Gastroesophageal sphincter (tissue), 4 donors: ENCODE results near the gene ZNF526. TPM values are rescaled to one million over a fixed set of nuclear protein-coding genes. Genes with fewer than 3 reads are reported as not detected.
A peak's percentile ranks its signal among the peaks of the same experiment; 100 is the strongest.

Source experiments
- ATAC-seq: fragments of 150-250 bp; one replicate; pipeline ENCODE4 v1.9.1; 2016; ENCODE audit warnings: mild to moderate bottlenecking, moderate library complexity
- H3K27ac ChIP-seq, 4 donors: fragments of 200-600 bp; sonication (generic) in 3 of 4; 1 replicate in 3 of 4; 2 replicates in 1 of 4; pipeline ENCODE4 v1.5.1; 2016 to 2019
- H3K27me3 ChIP-seq: fragments of 200-600 bp; sonication (generic); one replicate; pipeline ENCODE4 v1.5.1; 2019
- H3K36me3 ChIP-seq, 2 donors: fragments of 200-600 bp; sonication (generic); one replicate each; pipeline ENCODE4 v1.5.1; 2019; ENCODE audit warnings: control low read depth in 1 of 2
- H3K4me1 ChIP-seq, 3 donors: fragments of 200-600 bp; sonication (generic); 1 replicate in 2 of 3; 2 replicates in 1 of 3; pipeline ENCODE4 v1.5.1; 2016 to 2019; ENCODE audit warnings: control low read depth in 2 of 3
- H3K4me3 ChIP-seq, 2 donors: fragments of 200-600 bp; sonication (generic); one replicate each; pipeline ENCODE4 v1.5.1; 2019; ENCODE audit warnings: mild to moderate bottlenecking in 1 of 2, moderate library complexity in 1 of 2
- H3K9me3 ChIP-seq, 3 donors: fragments of 200-600 bp; sonication (generic); one replicate each; pipeline ENCODE4 v1.5.1; 2017 to 2019; ENCODE audit warnings: control low read depth in 2 of 3
- EP300 ChIP-seq: sonication (generic); formaldehyde crosslinking; IDR thresholded peaks from one replicate; pipeline ENCODE4 v1.6.1; 2017; ENCODE audit warnings: antibody characterized with exemption, mild to moderate bottlenecking
- POLR2A ChIP-seq, 2 donors: fragments of 450-650 bp; IDR thresholded peaks; one replicate each; pipeline ENCODE4 v1.6.1; 2017; ENCODE audit warnings: antibody characterized with exemption in 2 of 2, mild to moderate bottlenecking in 2 of 2, moderate library complexity in 1 of 2
- POLR2AphosphoS5 ChIP-seq: sonication (generic); formaldehyde crosslinking; IDR thresholded peaks from one replicate; pipeline ENCODE4 v1.6.1; 2017; ENCODE audit warnings: antibody characterized with exemption
- WGBS, 2 donors: methylation state at CpG; one replicate each; pipeline ENCODE4 v1.1.5; 2018; ENCODE audit warnings: low coverage in 1 of 2; 5-methylcytosine and 5-hydroxymethylcytosine counted together
- total RNA-seq, 4 donors: library from RNA; depleted of rRNA; stranded (reverse); fragments of >200 nt; gene quantifications; one replicate each; pipeline ENCODE4 v1.1.0, GENCODE V29; 2016
- TF ChIP-seq, protein P1 (sequence below), 4 experiments: fragments of 200-600 bp in 2 of 4; fragments of 450-650 bp in 2 of 4; sonication (generic) in 1 of 4; IDR thresholded peaks; one replicate each; pipeline ENCODE4 v1.5.1; 2017 to 2019; ENCODE audit warnings: antibody characterized with exemption in 4 of 4, mild to moderate bottlenecking in 2 of 4, moderate library complexity in 2 of 4

Gene ZNF526
- total RNA-seq, 4 donors from 2014 or later, result 4.6 to 10.4 (median 7.8) TPM

DNA sequence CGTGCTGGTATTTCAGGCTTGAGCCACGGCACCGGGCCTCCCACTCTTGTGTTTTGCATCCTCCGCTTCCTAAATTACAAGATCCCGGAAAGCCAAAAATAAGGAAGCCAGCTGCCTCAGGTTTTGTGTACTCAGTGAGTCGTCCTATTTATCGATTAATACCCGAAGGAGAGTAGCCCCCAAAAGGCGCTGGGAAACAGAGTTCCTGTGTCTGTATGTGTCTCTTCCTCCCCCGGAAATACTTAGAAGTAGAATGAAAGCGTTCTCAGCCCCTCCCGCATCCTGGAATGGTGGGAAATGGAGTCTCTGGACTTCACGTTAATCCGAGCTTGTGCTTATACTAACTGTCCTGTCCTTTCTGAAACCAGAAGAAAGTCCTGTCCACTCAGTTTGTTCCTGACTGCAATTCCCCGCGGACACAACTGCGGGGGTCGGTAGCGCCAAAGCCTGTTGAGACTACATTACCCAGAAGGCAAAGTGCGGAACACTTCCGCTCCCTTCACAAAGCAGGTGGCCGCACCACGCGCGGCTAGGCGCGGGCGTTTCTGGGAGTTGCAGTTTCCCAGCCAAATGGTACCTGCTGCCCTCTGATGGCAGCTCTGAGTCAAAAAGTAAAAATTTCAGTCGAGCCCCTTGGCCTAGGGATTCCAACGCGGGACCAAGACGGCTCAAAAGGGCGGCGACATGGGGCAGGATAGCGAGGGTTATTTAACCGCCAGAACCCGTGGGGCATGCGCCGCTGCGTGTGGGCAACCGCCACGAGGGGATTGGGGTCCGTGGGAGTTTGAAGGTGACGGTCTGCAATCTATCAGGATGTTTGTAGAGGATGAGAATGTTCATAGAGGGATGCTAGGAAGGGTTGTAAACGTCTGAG lies 24.5 kb downstream of the ZNF526 start:
- peaks cover 0 to 28% of the 10 kb centered on the region in 2 donors for H3K36me3 ChIP-seq
- ATAC-seq, result peak; percentile 32
- H3K4me1 ChIP-seq, result peaks cover 5 to 85% (median 35%) of the 10 kb centered on the region in 3 donors
- H3K9me3 ChIP-seq, result no peaks in the 10 kb centered on the region
- H3K27me3 ChIP-seq, result no peaks in the 10 kb centered on the region
- TF ChIP-seq POLR2AphosphoS5, result peak; percentile 69
- TF ChIP-seq, protein P1, sequence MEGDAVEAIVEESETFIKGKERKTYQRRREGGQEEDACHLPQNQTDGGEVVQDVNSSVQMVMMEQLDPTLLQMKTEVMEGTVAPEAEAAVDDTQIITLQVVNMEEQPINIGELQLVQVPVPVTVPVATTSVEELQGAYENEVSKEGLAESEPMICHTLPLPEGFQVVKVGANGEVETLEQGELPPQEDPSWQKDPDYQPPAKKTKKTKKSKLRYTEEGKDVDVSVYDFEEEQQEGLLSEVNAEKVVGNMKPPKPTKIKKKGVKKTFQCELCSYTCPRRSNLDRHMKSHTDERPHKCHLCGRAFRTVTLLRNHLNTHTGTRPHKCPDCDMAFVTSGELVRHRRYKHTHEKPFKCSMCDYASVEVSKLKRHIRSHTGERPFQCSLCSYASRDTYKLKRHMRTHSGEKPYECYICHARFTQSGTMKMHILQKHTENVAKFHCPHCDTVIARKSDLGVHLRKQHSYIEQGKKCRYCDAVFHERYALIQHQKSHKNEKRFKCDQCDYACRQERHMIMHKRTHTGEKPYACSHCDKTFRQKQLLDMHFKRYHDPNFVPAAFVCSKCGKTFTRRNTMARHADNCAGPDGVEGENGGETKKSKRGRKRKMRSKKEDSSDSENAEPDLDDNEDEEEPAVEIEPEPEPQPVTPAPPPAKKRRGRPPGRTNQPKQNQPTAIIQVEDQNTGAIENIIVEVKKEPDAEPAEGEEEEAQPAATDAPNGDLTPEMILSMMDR (IDR thresholded peaks at IDR 0.05), result peak in 3 of 4 experiments; percentile 67 to 81 (median 70)
- peak; percentile 10 to 43 for TF ChIP-seq POLR2A (IDR thresholded peaks at IDR 0.05)
- TF ChIP-seq EP300, result no peak
- WGBS, 2 donors, result 1 to 2% methylated on average over 19 to 21 of the region's 45 CpGs
- peak overlapping the region; percentile 72 to 98 (median 96) for H3K27ac ChIP-seq
- peak overlapping the region; percentile 29 to 92 for H3K4me3 ChIP-seq

DNA sequence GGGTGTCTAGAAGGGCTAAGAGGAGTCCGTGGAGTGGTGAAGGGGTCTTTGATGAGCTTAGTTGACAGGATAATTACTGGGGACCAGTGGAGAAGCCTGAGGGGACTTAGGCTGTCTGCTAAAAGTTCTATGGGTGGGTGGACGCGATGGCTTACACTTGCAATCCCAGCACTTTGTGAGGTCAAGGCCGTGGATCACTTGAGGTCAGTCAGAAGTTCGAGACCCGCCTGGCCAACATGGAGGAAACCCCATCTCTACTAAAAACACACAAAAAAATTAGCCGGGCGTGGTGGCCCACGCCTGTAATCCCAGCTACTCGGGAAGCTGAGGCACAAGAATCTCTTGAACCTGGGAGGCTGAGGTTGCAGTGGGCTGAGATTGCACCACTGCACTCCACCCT lies 25.1 kb downstream of the ZNF526 start:
- ATAC-seq, result no peak
- H3K9me3 ChIP-seq, result no peaks in the 10 kb centered on the region
- peak overlapping the region in 3 of 4 donors; percentile 95 to 98 (median 98) for H3K27ac ChIP-seq
- 0 to 62% methylated on average over 1 to 4 of the region's 10 CpGs for WGBS, 2 donors
- H3K36me3 ChIP-seq, result peaks cover 0 to 26% of the 10 kb centered on the region in 2 donors
- TF ChIP-seq POLR2A (IDR thresholded peaks at IDR 0.05) (no peak), POLR2AphosphoS5 (no peak), EP300 (no peak)
- TF ChIP-seq, protein P1 (IDR thresholded peaks at IDR 0.05), result no peak
- peaks cover 5 to 85% (median 41%) of the 10 kb centered on the region in 3 donors for H3K4me1 ChIP-seq
- H3K27me3 ChIP-seq, result no peaks in the 10 kb centered on the region
- H3K4me3 ChIP-seq, result no peak overlapping the region

DNA sequence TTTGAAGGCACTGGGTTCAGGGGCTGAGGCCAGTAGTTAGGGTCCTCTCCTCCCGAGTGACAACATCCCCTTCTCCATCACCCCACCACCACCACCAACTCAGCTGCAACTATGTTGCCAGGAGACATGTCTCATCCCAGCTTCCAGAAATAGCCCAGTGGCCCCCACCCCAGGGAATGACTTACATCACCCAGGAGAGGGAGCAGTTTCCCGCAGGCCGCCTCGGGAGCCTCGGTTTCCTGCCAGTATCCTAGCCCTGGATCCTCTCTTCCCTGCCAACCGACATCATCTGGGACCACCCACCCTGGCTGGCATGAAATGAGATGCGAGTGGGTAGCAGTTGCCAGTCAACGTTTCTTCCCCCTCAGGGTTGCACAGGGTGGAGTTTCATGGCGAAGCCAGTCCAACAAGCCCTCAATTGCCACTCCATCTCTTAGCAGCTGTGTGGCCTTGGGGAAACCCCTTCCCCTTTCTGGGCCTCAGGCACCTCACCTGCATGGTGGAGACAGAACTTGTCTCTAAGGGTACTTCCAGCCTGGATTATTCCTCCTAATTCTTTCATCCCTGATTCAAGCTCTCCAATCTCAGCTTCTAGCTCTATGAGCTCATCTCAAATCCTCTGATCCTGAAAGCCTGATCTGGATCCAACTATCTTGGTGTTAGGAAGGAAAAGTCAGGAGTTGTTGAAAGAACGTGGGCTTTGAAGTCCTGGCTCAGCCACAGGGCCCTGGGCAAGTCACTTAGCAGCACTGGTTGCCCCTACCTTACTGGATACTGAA lies 26.2 kb downstream of the ZNF526 start:
- H3K36me3 ChIP-seq, result peaks cover 0 to 26% of the 10 kb centered on the region in 2 donors
- H3K9me3 ChIP-seq, result no peaks in the 10 kb centered on the region
- H3K4me3 ChIP-seq, result no peak overlapping the region
- peaks cover 5 to 85% (median 47%) of the 10 kb centered on the region in 3 donors for H3K4me1 ChIP-seq
- ATAC-seq, result no peak
- peak overlapping the region in 3 of 4 donors; percentile 95 to 98 (median 98) for H3K27ac ChIP-seq
- WGBS, 2 donors, result 4 to 5% methylated on average over 7 of the region's 10 CpGs
- TF ChIP-seq EP300 (no peak), POLR2AphosphoS5 (peak; percentile 76), POLR2A (IDR thresholded peaks at IDR 0.05) (no peak)
- TF ChIP-seq, protein P1 (IDR thresholded peaks at IDR 0.05), result peak in 3 of 4 experiments; percentile 73 to 86 (median 76)
- H3K27me3 ChIP-seq, result no peaks in the 10 kb centered on the region

DNA sequence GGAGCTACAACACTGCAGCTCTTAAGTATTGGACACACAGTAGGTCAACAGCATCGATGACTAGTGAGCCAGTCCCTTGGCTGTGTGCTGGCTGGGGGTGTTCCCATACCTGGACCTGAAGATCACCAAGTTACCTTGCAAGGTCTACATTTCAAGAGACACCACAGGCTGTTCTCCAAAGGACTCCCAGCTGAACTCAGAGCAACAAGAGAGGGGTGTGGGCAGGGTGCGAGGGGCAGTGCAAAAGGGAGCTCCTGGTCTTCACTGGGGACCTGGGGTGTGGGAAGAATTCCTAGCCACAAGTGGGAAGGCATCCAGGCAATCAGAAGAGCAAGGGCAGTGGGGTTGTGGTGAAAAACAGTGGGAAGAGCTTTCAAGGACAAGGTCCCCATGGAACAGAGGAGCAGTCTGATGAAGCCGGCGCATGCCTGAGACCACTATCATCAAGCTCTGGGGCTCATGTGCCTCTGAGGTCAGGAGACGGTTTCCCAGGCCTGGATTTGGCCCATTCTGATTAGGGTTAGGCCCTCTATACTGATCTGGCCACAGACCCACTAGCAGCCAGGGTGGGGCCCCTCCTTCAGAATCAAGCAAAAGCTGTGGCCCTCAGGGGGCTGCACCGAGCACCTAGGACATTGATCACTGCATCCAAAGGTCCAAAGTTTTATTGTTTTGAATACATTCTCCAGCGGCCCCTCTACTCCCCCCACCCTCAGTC lies 27.0 kb downstream of the ZNF526 start:
- Histone ChIP-seq H3K4me3 (no peak overlapping the region), H3K27ac (peak overlapping the region in 3 of 4 donors; percentile 95 to 98 (median 98)), H3K4me1 (peaks cover 5 to 85% (median 53%) of the 10 kb centered on the region in 3 donors), H3K27me3 (no peaks in the 10 kb centered on the region), H3K9me3 (no peaks in the 10 kb centered on the region), H3K36me3 (peaks cover 0 to 26% of the 10 kb centered on the region in 2 donors)
- 63 to 80% methylated on average over 1 to 5 of the region's 7 CpGs for WGBS, 2 donors
- no peak for TF ChIP-seq POLR2A (IDR thresholded peaks at IDR 0.05)
- TF ChIP-seq POLR2AphosphoS5, result no peak
- TF ChIP-seq, protein P1 (IDR thresholded peaks at IDR 0.05), result no peak
- TF ChIP-seq EP300, result no peak
- ATAC-seq, result no peak
